H54 (cell line): ENCODE measurements around the gene GBP7.
A peak's percentile ranks its signal among the peaks of the same experiment; 100 is the strongest.

ENCODE experiments used
- DNase-seq: peaks from one replicate; pipeline ENCODE4 v3.0.0; 2011; ENCODE audit warnings: low spot score, mixed read lengths; ENCODE audit not compliant: insufficient read length
- FAIRE-seq: peaks from 3 replicates; lab custom pipeline; 2011; peaks lifted over from hg19 to GRCh38; lab: Jason Lieb, UNC
- POLR2A ChIP-seq: IDR thresholded peaks from 2 replicates; pipeline ENCODE4 v1.6.1; 2011; ENCODE audit warnings: low read depth, mild to moderate bottlenecking, low read length

GBP7 gene

DNA sequence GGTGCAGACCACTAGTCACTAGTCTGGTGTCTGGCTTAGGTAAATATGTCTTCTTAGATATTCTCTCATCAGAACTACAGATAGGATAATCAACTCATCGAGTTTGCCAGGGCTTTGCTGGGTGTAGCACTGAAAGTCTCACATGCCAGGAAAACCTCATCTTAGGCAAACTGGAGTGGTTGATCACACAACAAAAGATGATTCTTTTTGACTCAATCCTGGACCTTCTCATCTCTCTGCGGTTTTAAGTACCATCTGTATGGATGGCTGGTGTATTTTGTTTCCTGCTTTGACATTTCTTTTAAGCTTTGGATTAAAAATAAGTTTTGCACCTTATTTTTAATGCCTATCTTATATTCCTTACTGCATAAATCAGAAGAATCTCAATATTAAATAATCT, 61.1 kb downstream of the GBP7 start:
- FAIRE-seq: no peak
- DNase-seq: no peak
- no peak for TF ChIP-seq POLR2A

DNA sequence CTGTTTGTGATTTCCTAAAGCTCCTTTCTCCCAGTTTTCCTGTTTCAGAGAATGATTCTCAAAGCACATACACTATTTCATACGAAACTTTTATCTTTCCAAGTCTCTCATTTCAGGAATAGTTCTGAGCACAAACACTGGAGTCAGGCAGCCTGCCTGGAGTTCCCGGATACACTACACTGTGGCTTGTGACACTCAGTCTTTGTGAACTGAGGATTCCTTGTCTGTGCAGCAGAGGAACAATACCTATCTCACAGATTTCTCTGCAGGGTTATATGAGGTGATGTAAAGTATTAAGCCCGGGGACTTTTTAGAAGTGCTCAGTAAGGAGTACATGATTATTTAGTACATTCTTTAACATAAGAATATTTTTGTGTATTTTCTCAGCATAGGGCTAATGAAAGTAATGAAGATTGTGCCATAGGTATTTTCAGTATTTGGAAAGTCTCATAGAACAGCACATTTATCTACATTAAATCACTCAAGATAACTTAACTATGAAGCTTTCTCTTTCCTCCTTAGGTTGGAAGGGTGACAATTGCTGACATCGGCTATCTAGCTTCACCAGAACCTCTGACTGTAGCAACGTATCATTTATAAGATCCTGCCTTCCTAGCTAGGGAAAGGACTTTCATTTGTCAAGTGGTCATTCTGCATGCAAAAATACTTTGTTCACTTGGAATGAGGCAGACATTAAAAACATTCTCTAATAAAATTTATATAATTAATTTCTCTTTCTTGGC, 62.8 kb downstream of the GBP7 start:
- TF ChIP-seq POLR2A: no peak
- no peak for FAIRE-seq
- no peak for DNase-seq

DNA sequence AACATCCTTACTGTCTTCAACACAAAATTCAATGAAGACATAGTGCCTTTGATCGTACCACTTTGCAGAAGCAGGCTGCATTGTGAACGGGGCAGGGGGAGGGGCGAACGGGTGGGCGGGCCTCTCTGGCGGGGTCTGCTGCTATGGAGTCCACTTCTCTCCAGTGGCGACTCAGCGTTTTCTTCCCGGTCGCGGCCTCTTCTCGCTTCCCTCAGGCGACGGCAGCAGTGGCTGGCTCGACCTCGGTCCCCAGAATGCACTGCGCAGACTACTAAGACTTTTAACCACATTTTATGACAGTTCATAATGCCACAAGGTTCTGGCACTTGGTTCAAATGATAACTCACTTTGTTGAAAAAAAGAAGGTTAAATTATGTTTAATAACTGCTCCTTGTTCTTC, 71.1 kb downstream of the GBP7 start:
- no peak for FAIRE-seq
- TF ChIP-seq POLR2A: no peak
- DNase-seq: no peak

DNA sequence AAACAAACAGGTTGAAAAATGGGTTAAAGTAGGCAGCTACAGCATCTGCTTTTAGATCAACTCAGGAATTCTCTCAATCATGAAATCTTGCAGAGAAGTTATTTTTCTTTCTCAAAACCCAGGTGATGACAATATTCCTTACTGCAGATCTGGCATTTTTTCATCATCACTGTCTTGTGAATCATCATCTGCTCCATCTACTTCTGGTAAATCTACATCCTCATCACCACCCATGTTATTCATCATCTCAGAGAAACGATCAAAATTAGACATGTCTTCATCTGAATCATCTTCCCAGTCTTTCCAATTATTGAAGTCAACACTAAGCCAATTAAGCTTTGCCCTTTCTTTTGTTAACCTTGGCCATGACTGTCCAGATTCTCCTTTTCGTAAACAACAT, 71.7 kb downstream of the GBP7 start:
- DNase-seq (no peak), FAIRE-seq (no peak)
- TF ChIP-seq POLR2A: no peak

DNA sequence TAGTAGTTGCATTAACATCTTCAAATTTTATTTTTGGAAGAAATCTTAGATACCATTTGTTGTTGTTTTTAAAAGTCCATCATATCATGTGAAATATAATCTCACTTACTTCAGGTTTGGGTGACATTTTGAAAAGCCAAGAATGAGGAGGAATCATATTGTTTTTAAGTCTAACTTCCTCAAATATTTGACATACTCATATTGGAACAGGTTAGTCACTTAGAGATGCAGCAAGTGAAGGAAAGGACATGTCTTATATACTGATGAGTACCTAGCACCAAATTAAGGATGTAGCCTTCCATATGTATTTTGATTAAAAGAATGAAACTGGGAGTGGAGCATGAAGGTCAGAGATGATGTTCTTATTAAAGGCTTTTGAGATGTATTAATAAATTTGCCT, 73.8 kb downstream of the GBP7 start:
- DNase-seq (no peak), FAIRE-seq (no peak)
- TF ChIP-seq POLR2A: no peak

DNA sequence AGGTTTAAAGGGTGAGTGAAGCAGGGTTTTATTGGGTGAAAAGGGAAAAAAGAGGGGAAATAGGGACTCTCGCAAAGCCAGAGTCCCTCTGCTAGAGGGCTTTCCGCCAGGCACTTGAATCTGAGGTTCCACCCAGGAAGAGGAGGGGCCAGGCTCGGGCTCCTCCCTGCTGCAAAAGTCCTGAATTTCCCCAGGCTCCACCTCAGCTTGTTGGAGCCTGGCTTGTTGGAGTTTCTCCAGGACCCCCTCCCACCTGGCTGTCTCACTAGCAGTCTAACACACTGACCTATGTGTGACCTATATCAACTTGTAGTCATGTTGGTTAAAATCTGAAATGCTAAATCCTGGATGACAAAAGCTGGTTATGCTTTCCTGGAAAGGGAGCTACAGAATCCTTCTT, 75.4 kb downstream of the GBP7 start:
- DNase-seq: no peak
- no peak for TF ChIP-seq POLR2A
- no peak for FAIRE-seq

DNA sequence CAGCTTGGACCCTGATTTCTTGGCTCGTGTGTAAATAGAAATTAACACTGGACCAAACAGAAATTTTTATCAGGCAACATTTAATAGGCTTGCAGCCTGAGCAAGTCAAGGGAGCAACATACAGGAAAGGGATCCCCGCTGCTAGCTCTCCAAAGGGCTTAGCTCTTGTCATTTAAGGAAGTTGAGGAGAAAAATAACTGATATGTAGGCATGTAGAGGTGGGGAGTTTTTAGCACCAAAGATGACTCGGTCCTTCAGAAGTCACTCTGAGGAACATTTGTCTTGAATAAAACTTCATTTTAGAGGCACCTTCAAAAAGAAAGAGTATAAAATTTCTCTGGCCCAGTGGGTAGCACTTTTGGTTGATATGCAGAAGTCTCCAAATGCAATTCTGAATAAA, 76.9 kb downstream of the GBP7 start:
- no peak for TF ChIP-seq POLR2A
- no peak for DNase-seq
- no peak for FAIRE-seq

DNA sequence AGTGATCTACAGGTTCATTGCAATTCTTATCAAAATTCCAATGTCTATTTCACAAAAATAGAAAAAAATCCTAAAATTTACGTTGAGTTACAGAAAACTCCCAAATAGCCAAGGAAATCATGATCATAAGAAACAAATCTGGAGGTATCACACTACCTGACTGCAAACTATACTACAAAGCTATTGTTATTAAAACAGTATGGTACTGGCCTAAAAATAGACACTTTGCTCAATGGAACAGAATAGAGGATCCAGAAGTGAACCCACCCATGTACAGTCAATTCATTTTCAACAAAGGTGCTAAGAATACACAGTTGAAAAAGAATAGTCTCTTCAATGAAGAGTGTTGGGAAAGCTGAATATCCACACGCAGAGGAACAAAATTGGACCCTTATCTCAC, 80.1 kb downstream of the GBP7 start:
- DNase-seq (no peak), FAIRE-seq (no peak)
- TF ChIP-seq POLR2A: no peak

DNA sequence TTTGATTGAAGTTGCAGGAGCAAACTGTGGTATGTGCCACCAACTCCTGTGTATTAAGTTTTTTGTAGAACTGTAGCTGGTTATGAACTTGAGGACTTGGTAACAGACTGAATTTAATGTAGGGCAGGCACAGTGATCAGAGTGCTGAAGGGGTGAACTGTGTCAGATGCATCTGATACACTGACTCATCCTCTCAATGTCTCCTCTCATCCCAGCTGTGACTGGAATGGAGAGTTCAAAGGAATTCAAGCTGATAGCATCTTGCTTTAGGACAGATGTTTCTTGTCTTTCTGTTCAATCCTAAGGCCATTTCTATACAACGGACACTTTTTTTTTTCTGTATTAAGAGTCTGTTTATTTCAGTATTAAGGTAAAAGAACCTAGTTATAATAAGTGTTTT, 85.8 kb downstream of the GBP7 start:
- no peak for FAIRE-seq

DNA sequence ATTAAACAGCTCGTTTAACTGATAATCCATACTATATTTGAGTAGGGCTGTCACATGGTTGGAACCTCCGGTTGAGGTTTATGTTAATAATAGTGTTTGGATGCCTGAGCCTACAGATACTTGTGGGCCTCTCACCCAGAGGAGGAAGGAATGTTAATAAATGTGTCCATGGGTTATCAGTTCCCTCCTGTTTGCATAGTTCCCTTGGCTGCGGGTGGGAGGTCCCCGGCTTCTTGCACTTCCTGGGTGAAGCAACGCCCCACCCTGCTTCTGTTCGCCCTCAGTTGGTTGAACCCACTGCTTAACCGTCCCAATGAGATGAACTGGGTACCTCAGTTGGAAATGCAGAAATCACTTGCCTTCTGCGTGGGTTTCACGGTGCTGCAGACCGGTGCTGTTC, 87.2 kb downstream of the GBP7 start:
- DNase-seq (no peak), FAIRE-seq (no peak)
- TF ChIP-seq POLR2A: no peak

More for the DNA sequence above, 85.8 kb downstream of the GBP7 start:
- no peak for TF ChIP-seq POLR2A
- no peak for DNase-seq

DNA sequence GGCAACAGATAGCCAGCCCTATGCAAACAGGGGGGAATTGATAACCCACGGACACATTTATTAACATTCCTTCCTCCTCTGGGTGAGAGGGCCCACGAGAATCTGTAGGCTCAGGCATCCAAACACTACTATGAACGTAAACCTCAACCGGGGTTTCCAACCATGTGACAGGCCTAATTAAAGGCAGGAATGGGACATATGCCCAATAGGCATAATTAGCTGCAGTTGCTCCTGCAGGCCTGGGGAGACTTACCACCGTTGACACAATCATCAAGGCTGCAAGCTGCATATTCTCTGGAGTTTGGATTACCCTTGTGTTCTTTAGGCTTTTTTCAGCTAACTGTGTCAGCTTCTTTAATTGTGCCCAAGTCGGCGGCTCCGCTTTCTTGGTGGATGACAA, 88.6 kb downstream of the GBP7 start:
- no peak for FAIRE-seq
- no peak for TF ChIP-seq POLR2A
- DNase-seq: no peak

DNA sequence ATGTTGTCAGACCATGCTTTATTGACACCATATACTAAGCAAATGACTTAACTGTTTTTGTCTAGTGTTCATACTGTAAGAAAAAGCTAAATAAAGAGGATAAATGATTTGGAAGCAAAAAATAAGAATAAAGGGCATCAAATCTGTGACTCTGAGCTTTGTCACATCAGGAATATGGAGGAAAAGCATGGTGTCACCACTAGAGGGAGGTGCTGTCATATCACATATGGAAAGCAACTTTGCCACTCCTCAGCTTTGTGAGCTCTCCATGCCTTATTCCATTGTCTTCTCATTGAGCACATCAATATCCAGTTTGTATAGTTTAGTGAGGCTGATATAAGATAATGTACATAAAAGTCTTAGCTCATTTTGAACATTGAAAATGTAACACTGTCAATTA, 90.0 kb downstream of the GBP7 start:
- TF ChIP-seq POLR2A: no peak
- FAIRE-seq: peak; percentile 79
- DNase-seq: peak; percentile 19
